ENCODE measurements around the gene COL6A3.

Gene COL6A3

DNA sequence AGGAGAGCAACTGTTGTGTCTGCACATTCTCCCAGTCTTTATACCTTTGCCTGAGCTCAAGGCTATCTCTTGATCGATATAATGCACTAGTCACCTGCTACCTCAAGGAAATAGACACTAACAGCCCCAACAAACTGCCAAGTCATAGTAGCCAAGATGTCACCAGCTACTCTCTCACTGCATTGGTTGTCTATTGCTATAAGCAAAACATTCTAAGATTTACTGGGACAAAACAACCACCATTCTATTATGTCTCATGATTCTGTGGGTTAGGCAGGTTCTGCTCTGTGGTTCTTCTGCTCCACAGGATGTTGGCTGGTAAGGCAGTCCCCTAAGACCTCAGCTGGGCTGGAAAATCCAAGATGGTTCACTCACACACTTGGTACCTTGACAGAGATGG, 44.6 kb upstream of the COL6A3 start:
- no peaks in the 10 kb centered on the region for H3K36me3 ChIP-seq (ENCODE audit: insufficient read depth)
- H2AFZ ChIP-seq (ENCODE audit: low read depth) = no peak overlapping the region
- no peaks in the 10 kb centered on the region for H3K4me1 ChIP-seq (ENCODE audit: low read depth, poor library complexity, severe bottlenecking)
- H3K27ac ChIP-seq = no peak overlapping the region
- H3K9ac ChIP-seq = no peak overlapping the region
- no peaks in the 10 kb centered on the region for H3K79me2 ChIP-seq (ENCODE audit: insufficient read depth, low read depth)
- no peak for TF ChIP-seq CTCF (conservative IDR thresholded peaks at IDR 0.05; ENCODE audit: low read depth, low read length)
- no peak overlapping the region for H3K4me3 ChIP-seq (IDR thresholded peaks at IDR 0.05; ENCODE audit: insufficient read depth, low read depth, low read length)
- H3K27me3 ChIP-seq (ENCODE audit: insufficient read depth, low read depth) = no peaks in the 10 kb centered on the region
- H3K4me2 ChIP-seq = no peak overlapping the region
- H4K20me1 ChIP-seq (ENCODE audit: insufficient read depth) = no peaks in the 10 kb centered on the region

DNA sequence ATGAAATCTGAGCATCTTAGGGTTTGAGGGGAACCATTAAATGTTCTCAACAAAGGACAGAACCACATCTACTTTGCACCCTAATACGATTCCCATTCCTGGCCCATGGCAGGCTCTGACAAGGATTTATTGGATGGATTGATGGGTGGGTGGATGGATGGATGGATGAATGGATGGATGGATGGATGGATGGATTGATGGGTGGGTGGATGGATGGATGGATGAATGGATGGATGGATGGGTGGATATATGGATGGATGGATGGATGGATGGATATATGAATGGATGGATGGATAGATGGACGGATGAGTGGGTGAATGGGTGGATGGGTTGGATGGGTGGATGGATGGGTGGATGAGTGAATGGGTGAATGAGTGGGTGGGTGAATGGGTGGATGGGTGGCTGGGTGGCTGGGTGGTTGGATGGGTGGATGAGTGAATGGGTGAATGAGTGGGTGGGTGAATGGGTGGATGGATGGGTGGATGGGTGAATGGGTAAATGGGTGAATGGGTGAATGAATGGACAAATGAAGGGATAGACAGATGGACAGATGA, 43.5 kb upstream of the COL6A3 start:
- no peak for TF ChIP-seq CTCF (conservative IDR thresholded peaks at IDR 0.05; ENCODE audit: low read depth, low read length)
- H2AFZ ChIP-seq (ENCODE audit: low read depth) = no peak overlapping the region
- H3K4me1 ChIP-seq (ENCODE audit: low read depth, poor library complexity, severe bottlenecking) = no peaks in the 10 kb centered on the region
- no peak overlapping the region for H3K9ac ChIP-seq
- H3K4me3 ChIP-seq (IDR thresholded peaks at IDR 0.05; ENCODE audit: insufficient read depth, low read depth, low read length) = no peak overlapping the region
- no peak overlapping the region for H3K4me2 ChIP-seq
- H4K20me1 ChIP-seq (ENCODE audit: insufficient read depth) = no peaks in the 10 kb centered on the region
- H3K27ac ChIP-seq = no peak overlapping the region
- H3K36me3 ChIP-seq (ENCODE audit: insufficient read depth) = no peaks in the 10 kb centered on the region
- H3K27me3 ChIP-seq (ENCODE audit: insufficient read depth, low read depth) = no peaks in the 10 kb centered on the region
- no peaks in the 10 kb centered on the region for H3K79me2 ChIP-seq (ENCODE audit: insufficient read depth, low read depth)

DNA sequence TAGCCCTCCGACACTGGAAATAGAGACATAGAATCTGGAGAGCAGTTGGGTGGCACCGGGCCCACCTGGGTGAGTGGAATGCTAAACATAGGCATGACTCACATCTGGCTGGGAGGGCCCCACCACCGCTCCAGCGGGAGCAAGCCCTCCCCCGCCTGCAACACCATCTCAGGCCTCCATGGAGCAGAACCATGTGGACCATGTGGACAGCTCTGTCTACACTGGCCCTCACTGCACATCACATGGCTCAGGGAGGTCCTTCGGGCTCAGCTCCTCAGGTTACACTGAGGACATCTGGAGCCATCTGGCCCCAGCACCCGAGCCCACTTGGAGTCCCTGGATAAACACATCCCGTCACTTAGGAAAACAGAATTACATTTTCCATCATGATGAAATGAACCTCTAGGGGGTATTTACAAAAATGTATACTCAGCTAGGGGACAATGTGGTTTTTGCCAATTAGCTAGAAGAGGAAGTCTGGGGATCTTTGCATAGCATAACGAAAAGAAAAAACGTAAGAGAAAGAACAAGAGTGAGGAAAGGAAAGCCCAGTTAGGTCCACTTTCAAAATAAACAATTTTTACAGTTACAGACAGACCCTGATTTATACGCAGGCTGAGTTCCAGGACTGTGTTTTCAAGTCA, 42.4 kb upstream of the COL6A3 start:
- Histone ChIP-seq H3K36me3 (ENCODE audit: insufficient read depth) (no peaks in the 10 kb centered on the region), H3K4me3 (IDR thresholded peaks at IDR 0.05; ENCODE audit: insufficient read depth, low read depth, low read length) (no peak overlapping the region), H3K27me3 (ENCODE audit: insufficient read depth, low read depth) (no peaks in the 10 kb centered on the region), H2AFZ (ENCODE audit: low read depth) (no peak overlapping the region), H3K27ac (no peak overlapping the region), H3K79me2 (ENCODE audit: insufficient read depth, low read depth) (no peaks in the 10 kb centered on the region), H4K20me1 (ENCODE audit: insufficient read depth) (no peaks in the 10 kb centered on the region), H3K4me1 (ENCODE audit: low read depth, poor library complexity, severe bottlenecking) (no peaks in the 10 kb centered on the region), H3K9ac (no peak overlapping the region), H3K4me2 (no peak overlapping the region)
- TF ChIP-seq CTCF (conservative IDR thresholded peaks at IDR 0.05; ENCODE audit: low read depth, low read length) = no peak

- H3K27me3 ChIP-seq (ENCODE audit: insufficient read depth, low read depth) = no peaks in the 10 kb centered on the region
- H3K79me2 ChIP-seq (ENCODE audit: insufficient read depth, low read depth) = no peaks in the 10 kb centered on the region
- no peaks in the 10 kb centered on the region for H4K20me1 ChIP-seq (ENCODE audit: insufficient read depth)
- H3K9ac ChIP-seq = no peak overlapping the region
- no peak overlapping the region for H3K27ac ChIP-seq
- no peaks in the 10 kb centered on the region for H3K4me1 ChIP-seq (ENCODE audit: low read depth, poor library complexity, severe bottlenecking)
- TF ChIP-seq CTCF (conservative IDR thresholded peaks at IDR 0.05; ENCODE audit: low read depth, low read length) = no peak
- no peak overlapping the region for H3K4me3 ChIP-seq (IDR thresholded peaks at IDR 0.05; ENCODE audit: insufficient read depth, low read depth, low read length)
- H3K4me2 ChIP-seq = no peak overlapping the region
- no peaks in the 10 kb centered on the region for H3K36me3 ChIP-seq (ENCODE audit: insufficient read depth)
- no peak overlapping the region for H2AFZ ChIP-seq (ENCODE audit: low read depth)
These were observed 41.8 kb upstream of the COL6A3 start for GRCh38 chr2:237455764-237456163.

Data from KMS-11 (cell line).